ENCODE measurements around the gene ZNF74.
"Not testable (repeated sequence)": the region's sequence is repeated elsewhere in the genome, so short reads cannot be mapped to it uniquely, and the experiment has no call there.

- not testable (repeated sequence) for TF ChIP-seq ISL1 (CRISPR knock-in tag; IDR thresholded peaks at IDR 0.05); BACH2 (CRISPR knock-in tag; IDR thresholded peaks at IDR 0.05; ENCODE audit: borderline replicate concordance); TOX (CRISPR knock-in tag; IDR thresholded peaks at IDR 0.05; ENCODE audit: borderline replicate concordance); GLIS3 (CRISPR knock-in tag; IDR thresholded peaks at IDR 0.05); ZFP30 (CRISPR knock-in tag; IDR thresholded peaks at IDR 0.05)
These were observed 27.1 kb upstream of the ZNF74 start for GRCh38 chr22:20366841-20367240.
